Stimulated activated CD4-positive, alpha-beta T cell treated with anti-CD3 and anti-CD28 coated beads, Interleukin-2, amount 100 ng/mL, for 4 hours (primary cell): ENCODE results near the gene PNPLA6.

ENCODE experiments used
- DNase-seq: peaks from one replicate; pipeline ENCODE4 v3.0.0-alpha.2; 2020; ENCODE audit warnings: low read depth

The PNPLA6 gene

GRCh38 chr19:7602240-7602934 lies 66.9 kb downstream of the PNPLA6 start:
- DNase-seq = no peak

- DNase-seq = no peak
Observed at GRCh38 chr19:7602935-7603497, 67.5 kb downstream of the PNPLA6 start.

GRCh38 chr19:7603919-7604318 lies 68.4 kb downstream of the PNPLA6 start:
- DNase-seq = no peak

GRCh38 chr19:7605490-7606222 lies 70.1 kb downstream of the PNPLA6 start:
- no peak for DNase-seq

- no peak for DNase-seq
Observed at GRCh38 chr19:7606289-7606688, 70.8 kb downstream of the PNPLA6 start.

- no peak for DNase-seq
Observed at GRCh38 chr19:7607212-7607873, 71.8 kb downstream of the PNPLA6 start.

- DNase-seq = no peak
Observed at GRCh38 chr19:7607874-7608560, 72.5 kb downstream of the PNPLA6 start.

- DNase-seq = no peak
Observed at GRCh38 chr19:7610491-7611240, 75.1 kb downstream of the PNPLA6 start.
